ENCODE data around the gene NFATC1.

The NFATC1 gene

DNA sequence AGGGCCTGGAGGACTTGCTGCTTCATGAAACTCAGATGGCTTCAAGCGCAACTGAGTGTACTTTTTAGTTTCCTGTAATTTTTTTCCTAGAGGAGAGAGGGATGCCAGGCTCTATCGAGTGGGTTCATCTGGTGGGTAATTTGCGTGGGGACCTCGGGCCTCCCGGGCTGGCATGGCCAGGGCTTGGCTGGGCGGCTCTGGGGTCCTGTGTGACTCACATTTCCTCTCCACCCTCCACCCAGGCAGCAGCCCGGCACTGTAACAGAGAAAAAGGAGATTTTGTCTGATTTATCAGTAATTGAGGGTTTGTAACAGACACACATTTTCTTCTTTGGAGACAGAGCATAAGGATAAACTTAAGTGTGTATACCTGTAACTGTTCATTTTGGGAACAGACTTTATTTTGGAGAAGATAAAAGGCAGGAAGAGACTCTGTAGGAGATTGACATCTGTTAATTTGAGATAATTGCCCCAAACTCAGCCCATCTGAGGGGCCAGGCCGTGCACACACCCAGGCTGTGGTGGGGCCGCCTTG, 64.3 kb downstream of the NFATC1 start:
- no peak for DNase-seq

DNA sequence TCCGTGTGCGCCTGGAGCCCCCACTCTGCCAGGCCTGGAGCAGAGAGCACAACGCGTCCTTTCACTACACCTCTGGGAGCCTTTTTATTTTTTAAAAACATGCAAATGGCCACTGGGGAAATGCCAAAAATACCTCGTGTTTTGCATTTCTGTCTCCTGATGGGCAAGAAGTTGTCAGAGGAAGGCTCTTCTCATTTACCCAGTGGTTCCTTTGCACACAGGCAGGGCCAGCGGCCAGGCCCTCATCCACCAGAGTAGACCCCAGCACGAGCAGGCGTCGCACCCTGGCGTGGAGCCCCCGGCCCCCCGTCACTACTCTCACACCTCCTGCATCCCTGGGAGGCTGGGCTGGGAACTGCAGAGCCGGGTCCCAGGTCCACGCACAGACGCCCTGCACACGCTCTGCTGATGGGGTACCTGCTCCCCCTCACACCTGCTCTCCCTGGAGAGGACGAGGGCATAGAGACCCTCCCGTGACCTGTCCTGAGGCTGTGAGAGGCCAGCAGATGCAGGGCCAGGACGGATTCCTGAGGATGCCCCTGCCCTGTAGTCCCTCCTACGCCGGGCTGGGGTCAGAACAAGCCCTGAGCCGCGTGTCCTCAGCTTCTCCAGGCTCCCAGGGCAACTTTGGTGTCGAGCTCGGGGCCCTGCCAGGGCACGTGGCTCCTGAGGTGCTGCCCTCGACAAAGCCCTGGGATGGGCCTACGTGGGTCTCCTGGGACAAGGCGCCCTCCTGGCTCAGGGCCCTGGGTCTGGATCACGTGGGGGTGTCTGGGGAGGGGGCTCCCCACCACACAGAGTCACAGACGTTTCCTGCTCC, 65.0 kb downstream of the NFATC1 start:
- no peak for DNase-seq

DNA sequence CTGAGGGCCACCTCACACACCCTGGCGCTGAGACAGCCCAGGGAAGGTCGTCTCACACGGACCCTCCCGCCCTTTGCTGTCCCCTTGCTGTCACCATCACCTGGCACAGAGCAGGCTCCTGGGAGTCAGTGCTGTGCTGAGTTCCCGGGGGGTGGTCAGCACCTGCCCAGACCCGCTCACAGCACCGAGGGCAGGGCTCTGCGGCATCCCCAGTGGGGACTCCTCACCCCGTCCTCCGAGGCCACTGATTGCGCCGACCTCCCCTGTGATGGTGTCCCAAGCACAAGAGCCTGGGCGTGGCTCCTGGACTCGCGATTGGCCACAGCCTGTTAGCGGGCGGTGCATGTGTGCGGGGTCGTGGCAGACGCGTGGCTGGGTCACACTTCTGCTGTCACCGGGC, 65.9 kb downstream of the NFATC1 start:
- no peak for DNase-seq

DNA sequence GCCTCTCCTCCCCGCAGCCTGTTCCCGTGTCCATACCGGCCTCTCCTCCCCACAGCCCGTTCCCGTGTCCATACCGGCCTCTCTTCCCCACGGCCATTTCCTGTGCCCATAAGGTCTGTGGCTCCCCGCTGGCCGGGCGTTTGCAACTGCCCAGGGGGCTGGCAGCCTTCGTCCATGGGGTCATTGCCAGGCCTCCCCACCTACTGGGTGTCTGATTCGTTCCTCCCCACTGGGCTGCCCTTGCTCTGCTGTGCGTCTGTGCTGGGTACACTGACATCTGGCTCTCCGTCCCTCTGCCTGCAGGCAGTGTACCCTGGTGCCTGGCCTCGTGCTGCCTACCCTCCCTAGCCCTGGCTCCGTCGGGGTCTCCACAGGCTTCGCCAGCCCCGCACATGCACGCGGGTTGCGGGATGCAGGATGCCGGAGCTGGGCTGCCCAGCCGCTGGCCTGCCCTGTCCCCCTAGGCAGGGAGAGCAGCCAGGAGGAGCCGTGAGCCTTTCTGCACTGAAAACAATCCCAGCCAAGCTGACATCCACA, 67.8 kb downstream of the NFATC1 start:
- no peak for DNase-seq

DNA sequence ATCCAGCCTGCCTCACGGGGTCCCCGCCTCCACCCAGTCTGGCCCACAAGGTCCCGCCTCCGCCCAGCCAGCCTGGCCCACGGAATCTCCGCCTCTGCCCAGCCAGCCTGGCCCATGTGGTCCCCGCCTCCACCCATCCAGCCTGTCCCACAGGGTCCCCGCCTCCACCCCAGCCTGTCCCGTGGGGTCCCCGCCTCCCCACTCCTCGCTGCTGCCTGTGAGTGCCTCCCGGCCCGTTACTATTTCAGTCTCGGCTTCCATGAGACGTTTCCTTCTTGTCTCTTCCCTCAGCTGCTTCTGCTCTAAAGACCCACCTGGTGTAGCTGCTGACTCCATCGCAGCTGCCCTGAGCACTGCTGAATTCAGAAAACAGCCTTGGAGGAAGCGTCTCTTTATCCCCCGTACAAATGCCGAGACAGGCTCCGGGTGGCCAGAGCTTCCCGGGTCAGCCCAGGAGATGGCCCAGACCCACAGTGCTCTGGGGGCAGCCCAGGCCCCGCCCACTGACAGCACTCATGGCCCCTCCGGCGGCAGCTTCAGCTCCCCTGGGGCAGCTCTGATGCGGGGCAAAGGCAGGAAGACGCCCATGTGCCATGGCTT, 69.8 kb downstream of the NFATC1 start:
- peak; percentile 84 for DNase-seq

DNA sequence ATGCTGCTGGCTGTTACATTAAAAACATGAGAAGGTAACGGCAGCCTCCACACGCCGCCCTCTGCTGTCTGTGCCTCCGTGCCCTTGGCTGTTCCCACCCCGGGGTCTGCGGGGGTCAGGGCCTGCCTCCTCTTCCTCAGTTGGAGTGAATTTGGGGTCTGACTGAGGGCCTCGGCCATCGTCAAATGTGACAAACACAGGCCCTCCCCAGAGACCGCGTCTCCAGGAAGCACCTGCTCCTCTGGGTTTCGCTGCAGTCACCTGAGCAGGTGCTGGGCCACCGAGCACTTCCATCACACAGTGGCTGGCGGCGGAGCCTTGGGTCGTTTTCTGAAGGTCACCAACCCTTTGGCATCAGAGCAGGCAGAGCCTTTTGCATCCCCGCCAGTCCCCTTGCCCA, 70.9 kb downstream of the NFATC1 start:
- peak; percentile 81 for DNase-seq

DNA sequence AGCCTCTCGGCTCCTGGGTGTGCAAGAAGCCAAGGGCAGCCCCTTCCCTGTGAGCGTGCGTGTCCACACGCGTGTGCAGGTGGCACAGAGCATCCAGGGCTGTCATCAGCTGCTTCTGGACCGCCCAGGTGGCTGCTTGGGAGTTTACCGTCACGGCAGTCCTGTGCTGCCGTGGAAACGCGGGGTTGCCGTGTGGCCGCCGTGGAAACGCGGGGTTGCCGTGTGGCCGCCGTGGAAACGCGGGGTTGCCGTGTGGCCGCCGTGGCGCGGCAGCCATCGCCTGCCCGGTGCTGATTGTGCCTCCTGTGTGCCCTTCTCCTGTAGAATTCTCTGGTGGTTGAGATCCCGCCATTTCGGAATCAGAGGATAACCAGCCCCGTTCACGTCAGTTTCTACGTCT, 71.4 kb downstream of the NFATC1 start:
- no peak for DNase-seq

DNA sequence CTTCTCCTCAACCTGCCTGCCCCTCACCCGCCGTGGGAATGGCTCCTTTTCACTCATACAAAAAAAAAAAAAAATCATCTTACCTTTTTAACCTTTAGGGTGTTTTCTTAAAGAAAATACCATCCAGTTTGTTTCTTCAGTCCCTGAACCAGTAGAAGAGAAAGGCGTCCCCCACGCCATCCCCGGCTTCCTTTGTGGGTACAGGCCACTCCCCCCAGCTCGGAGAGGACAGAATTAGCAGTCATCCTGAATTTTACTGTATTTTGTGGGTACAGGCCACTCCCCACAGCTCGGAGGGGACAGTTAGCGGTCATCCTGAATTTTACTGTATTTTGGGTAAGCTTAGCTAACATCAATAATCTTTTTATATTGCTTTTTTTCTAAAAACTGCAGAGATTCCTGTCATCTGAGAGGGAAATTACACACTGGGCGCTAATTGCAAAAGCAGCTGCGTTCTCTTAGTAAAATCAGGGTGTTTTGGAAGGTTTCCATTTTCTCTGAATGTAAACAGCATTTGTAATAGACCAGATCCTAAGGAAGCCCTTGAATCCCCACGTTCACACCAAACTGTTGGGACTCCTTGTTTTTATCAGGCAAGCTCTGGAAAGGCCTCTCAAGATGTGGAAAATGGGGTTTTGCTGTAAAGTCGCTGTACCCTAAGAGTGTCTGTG, 72.5 kb downstream of the NFATC1 start:
- DNase-seq: peak; percentile 24

DNA sequence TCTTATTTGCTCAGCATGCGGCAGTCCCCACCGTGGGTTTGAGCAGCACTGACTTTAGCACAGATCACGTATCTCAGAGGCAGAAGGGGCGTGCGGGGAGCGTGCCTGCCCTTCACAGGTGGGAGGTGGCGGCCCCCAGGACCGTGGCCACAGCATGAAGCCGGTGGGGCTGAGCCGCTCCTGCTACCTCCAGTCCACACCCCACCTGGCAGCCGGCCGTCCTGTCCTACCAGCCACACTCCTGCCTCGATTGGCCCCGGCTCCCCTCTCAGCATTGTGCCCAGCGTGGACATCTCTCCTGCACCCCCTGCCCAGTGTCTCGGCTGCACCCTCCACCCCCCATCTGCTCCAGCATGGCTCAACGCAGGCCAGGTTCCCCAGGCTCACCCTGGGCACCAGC, 73.6 kb downstream of the NFATC1 start:
- DNase-seq: no peak

DNA sequence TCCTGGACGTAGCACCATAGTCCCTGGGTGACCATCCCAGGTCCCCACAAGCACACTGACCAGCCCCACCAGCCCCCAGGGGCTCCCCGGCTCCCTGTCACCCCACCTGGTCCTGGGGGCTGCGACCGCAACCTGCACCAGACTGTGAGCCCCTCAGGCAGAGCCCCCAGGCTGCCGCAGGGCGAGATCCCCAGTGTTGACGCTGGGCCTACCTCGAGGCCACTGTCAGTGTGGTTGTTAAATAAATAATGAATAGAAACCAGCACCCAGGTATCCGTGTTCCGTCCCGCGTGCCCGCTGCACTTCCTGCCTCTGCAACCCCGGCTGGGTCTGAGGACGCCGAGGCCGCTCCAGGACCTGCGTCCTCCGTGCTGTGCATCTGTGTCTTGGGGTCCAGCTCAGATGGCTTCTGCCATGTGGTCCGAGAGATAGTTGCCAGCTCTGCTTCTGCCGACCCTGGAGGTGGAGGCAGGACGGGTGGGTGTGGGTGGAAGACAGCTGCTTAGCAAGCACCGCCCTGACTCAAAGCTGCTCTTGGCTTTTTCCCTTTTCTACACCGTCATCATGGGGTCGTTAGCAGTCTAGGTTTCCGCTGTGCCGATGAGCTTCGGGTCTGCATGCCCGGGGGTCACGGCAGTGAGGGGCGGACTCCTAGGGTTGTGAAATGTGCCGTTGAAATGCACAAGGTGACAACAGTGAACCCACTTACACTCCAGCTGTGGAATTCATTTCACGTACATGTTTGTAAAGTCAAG, 74.2 kb downstream of the NFATC1 start:
- no peak for DNase-seq

DNA sequence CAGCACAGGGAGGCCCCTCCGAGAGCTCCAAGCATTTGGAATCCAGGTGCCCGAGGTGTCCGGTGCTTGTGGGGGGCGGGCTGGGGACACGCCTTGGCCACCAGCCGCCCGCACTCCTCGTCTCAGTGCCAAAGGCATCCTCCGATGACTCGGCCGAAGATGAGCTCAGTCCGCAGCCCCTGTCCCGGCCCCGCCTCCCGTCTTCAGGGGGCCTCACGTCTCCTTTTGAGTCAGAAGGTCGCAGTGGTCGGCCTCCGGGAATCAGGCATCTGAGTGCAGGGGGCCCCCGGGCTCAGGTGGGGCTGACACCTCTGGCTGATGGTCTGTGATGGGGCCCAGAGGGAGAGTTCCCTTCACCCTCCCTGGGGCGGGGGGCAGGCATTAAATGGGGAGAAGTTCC, 74.8 kb downstream of the NFATC1 start:
- no peak for DNase-seq

DNA sequence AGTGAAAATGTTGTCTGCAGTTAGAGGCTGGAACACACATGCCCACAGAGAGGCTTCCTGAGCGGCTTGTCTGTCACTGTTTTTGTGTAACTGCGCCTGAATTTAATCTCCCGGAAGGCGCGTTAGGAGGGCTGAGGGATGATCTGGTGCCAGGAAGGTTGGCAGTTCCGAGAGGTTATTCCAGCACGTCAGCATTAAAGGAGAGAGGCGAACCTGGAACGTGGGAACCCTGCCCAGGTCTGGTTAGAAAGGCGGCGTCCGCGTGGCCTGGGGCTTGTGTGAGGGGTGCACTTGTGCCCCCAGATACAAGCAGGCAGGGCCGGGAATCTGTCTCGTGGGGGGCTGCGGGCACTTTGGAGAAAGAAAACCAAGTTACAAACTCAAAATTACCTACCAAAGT, 75.3 kb downstream of the NFATC1 start:
- no peak for DNase-seq

DNA sequence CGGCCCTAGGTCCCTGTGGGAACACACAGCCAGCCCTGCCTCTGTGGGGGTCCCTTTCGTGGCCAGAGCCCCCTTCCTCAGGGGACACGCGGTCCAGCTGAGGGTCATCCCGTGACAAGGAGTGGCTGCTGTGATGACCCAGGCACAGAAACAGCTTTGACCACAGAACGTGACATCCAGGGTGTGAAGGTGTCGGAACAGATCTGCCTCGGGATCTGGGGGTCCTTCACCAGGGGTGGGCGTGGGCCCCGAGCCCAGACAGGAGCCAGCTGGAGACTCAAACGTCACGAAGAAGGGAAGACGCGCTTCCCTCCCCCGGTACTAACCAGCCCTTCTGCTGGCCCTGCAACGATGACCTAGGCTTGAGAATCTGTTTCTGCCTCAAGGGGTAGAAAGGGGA, 75.9 kb downstream of the NFATC1 start:
- no peak for DNase-seq

DNA sequence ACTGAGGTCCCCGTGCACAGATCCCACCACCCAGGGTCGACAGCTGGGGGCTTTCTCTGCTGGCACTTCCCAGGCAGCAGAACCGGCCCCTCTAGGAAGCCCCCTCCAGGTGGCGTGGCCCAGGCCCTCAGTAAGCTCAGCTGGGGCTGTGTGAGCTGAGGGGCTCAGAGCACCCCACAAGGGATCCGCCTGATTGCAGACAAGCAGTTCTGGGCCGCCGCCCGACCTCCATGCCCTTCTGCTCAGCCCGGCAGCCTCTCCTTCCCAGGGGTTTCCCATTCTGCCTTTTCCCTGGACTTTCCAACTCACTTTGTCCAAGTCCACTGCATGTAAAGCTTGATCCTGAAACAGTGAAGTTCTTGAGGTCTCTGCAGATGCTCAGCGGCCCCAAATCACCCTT, 76.4 kb downstream of the NFATC1 start:
- no peak for DNase-seq

DNA sequence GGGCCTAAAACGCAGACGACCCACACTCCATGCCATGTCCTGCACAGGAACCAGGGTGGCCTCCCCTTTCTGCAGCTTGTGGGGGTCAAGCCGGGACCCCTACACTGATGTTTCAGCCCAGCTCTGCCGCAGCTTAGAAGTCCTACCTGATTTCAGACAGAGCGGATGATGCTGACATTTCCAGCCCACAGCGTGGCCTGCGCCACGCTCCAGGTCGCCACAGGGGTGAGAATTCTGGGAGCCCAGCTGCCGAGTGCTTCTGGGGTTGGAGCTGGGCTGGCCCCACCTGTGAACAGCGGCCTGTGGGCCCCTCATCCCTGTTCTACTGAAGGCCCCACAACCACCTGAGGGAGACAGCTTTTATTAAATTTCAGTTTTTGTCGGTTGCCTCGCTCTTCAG, 77.2 kb downstream of the NFATC1 start:
- no peak for DNase-seq

DNA sequence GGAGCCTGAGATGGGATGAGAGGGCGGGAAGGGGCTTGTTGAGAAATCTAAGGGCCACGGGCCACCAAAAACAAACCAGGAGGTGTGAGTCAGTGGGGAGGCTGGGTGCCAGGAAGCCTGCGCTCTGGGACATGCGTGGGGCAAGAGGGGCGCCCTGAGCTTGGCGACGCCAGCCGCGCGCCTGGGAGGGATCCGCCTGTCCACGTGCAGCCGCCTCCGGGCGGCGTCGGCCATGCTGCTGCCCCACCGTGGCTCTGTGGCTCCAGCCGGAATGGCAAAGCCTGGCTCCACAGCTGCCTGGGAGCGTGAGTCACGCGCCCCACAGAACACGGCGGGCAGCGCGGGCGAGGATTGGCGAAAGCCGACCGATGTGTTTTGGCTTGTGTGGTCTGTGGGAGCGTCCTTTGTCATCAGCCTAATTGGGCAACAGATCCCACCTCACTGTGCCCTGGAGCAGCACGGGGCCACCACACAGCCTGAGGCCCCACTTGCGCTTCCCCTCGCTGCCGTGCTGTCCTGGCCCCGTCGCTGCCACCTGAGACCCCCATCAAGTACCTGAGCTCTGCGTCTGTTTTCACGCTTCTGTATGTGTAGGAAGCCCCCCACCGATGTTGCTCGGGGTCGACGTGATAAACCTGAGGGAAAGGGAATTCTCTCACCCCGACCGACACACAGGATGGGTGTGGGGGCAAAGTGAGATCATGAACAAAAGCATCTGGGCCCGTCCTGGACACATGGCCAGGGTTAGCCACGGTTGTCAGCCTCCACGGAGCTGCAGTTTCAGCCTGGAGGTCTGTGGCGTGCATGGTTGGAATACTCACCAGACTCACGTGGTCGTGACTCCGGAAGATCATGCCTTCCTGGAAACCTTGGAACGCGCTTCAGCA, 80.5 kb downstream of the NFATC1 start:
- DNase-seq: no peak

DNA sequence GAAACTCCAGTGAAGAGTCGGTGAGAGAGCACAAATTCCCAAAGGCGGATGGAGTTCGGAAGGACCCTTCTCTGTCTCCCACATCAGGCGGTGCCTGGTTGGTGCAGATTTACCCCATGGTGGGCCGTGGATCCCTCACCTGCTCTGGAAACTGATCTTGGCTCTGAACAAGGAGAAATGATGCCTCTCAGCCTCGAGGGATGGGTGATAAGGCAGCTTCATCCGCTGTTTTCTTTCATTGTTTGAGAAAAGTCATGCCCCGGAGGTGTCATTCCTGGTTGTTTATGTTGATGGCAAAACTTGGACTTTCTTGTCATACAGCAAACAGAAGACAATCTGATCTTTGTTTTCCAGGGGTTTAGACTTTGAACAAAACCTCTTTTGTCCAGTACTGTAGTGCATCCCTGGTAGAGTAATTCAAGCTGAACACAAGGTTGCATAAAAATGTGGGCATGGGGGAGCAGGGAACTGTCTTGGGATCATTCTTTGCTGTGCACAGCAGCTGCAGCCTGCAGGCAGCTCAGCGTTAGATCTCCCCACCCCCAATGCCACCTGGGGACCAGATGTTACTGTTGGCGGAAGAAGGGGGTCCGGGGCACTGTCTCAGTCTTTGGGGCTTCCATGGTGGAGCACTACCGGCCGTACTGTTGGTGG, 81.3 kb downstream of the NFATC1 start:
- DNase-seq: no peak

DNA sequence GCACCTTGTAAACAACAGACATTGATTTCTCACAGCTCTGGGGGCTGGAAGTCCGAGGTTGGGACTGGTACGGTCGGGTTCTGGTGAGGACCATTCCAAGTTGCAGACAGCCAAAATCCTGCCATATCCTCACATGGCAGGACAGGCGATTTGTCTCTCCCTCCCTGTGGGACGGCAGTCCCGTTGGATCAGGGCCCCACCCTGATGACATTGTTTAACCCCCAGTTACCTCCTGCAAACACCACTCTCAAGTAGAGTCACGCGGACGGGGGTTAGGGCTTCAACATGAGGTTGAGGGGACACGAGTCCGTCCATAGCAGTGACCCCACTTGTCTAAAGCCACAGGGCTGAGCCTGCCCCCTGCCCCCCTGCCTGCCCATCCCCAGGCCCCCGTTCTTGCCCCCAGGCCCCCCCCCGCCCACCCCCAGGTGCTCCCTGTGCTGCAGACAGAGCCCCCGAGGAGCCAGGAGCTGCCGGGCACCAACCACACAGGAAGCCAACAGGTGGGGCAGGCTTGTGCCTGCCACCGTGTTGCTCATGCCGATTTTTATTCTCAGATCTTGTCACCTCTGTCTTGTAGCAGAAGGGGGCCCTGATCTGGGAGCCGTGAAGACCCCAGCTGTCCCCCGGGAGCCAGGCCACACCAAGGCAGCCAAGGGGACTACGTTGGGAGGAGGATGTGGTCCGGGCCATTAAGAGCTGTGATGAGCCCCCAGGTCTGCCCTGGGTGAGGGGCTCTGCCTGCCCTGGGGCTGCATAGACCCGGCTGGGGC, 82.2 kb downstream of the NFATC1 start:
- DNase-seq: no peak

DNA sequence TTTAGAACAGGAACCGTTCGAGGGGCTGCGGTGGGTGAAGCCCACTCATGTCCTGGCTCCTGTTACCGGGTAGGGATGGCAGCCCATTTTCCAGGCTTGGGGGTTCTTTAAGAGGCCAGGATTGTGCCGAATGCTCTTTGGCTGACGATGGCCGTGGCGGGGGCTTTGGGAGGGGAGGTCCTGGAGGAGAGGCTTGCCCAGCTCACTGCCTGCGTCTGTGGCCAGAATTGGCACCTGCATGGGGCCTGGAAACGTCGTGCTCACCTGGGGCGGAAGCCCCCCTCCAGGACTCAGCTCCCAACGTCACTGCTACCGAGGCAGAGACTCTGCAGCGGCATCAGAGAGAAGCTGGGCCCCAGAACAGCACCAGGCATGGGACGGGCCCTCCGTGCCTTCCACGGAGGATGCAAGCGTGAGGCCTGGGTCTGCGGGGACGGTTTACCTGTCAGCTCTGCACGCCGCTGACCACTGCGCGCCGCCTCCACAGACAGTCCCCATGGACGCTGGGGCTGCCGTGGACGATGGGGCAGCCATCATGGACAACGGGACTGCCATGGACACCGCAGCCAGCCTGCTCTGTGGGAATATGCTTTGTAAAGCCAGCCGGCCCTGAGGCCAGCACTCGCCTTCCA, 82.9 kb downstream of the NFATC1 start:
- DNase-seq: no peak
